ENCODE data around the gene GHRH.

The GHRH gene

DNA sequence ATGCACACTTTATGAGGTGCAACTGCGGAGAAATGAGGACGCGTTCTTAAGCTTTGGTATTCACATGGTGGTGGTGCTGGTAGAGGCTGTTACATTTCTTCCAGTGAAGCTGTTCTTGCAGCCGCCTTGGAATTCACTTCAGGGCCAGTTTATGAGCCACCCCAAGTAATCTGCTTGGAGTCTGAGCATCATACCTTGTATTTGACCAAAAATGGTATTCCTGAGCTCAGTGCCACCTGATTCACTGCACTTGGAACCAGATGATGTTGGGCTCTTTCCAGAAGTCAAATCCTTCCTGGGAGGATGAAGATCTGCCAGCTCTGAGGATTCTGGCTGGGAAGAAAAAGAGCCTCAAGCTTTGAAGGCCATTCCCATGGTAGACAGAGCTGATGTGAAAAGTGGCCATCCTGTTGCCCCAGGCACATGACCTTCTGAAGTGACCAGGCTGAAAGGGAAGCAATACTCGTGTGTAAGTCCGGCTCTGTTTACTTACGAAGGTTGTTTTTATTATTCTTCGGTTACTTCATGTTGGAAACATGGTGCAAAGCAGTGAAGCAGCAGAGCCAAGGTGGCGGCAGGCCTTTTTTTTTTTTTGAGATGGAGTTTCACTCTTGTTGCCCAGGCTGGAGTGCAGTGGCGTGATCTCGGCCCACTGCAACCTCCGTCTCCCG, 35.6 kb upstream of the GHRH start:
- Mint-ChIP-seq H3K27me3 (no peaks in the 10 kb centered on the region), H3K36me3 (ENCODE audit: low read depth) (peaks cover 77% of the 10 kb centered on the region), H3K4me1 (ENCODE audit: low read depth) (peaks cover 47% of the 10 kb centered on the region), H3K4me3 (no peak overlapping the region), H3K27ac (no peak overlapping the region), H3K9me3 (no peaks in the 10 kb centered on the region)
- DNase-seq: no peak

GRCh38 chr20:37296371-37296770, 34.8 kb upstream of the GHRH start:
- no peak for DNase-seq
- Mint-ChIP-seq H3K4me1 (ENCODE audit: low read depth) (peaks cover 53% of the 10 kb centered on the region), H3K27ac (peak overlapping the region; percentile 13), H3K36me3 (ENCODE audit: low read depth) (peaks cover 77% of the 10 kb centered on the region), H3K4me3 (no peak overlapping the region), H3K9me3 (no peaks in the 10 kb centered on the region), H3K27me3 (no peaks in the 10 kb centered on the region)

GRCh38 chr20:37295595-37295994, 34.0 kb upstream of the GHRH start:
- H3K27ac Mint-ChIP-seq: peak overlapping the region; percentile 56
- no peaks in the 10 kb centered on the region for H3K27me3 Mint-ChIP-seq
- H3K36me3 Mint-ChIP-seq (ENCODE audit: low read depth): peaks cover 76% of the 10 kb centered on the region
- H3K4me1 Mint-ChIP-seq (ENCODE audit: low read depth): peaks cover 59% of the 10 kb centered on the region
- H3K4me3 Mint-ChIP-seq: no peak overlapping the region
- no peaks in the 10 kb centered on the region for H3K9me3 Mint-ChIP-seq
- DNase-seq: no peak

DNA sequence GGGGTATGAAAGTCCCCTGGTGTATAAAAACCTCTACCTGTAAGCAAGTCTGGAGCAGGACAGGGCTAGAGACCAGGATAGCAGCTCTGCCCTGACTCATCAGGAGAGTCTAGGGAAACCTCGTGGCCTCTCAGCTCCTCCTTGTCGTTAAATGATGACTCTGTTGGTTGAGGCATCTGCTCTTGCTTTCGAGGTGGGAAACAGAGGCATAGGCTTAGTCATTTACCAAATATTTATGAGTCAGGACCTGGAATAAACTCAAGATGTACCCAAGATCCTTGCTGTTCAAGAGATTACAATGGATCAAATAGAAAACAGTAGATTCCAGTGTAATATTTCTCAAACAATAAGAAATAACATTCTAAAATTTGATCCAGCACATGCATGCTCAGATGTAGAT, 33.4 kb upstream of the GHRH start:
- H3K27me3 Mint-ChIP-seq: no peaks in the 10 kb centered on the region
- peak overlapping the region; percentile 13 for H3K27ac Mint-ChIP-seq
- no peak for DNase-seq
- no peaks in the 10 kb centered on the region for H3K9me3 Mint-ChIP-seq
- H3K36me3 Mint-ChIP-seq (ENCODE audit: low read depth): peaks cover 72% of the 10 kb centered on the region
- H3K4me3 Mint-ChIP-seq: no peak overlapping the region
- H3K4me1 Mint-ChIP-seq (ENCODE audit: low read depth): peaks cover 61% of the 10 kb centered on the region

DNA sequence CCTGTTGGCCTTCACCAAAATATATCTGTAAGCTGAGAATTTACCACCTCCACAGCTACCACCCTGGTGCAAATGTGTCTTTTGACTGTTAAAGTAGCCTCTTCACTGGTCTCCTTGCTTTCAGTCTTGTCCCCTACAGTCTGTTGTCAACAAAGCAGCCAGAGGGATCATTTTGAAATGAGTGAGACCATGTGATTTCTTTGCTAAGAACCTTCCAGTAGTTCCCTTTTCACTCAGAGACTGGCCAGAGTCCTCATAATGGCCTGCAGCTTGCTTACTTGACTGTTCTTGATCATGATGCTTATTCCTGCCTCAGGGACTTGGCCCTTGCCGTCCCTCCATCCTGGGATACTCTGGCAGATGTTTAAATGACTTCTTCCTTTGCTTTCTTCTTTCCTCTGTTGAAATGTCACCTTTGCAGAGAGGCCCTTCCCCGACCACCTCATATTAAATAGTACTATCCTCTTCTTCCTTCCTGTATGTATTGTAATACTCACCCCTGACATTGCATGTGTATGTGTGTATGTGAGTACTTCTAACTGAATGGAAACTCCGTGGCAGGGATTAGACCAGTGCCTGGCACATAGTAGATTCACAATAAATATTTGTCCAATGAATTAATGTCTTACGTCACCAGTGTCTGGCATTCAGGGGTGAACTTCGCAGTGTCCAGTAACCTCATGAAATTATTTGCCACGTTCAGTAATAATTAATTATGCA, 32.8 kb upstream of the GHRH start:
- Mint-ChIP-seq H3K27ac (peak overlapping the region; percentile 13), H3K36me3 (ENCODE audit: low read depth) (peaks cover 71% of the 10 kb centered on the region), H3K9me3 (no peaks in the 10 kb centered on the region), H3K27me3 (no peaks in the 10 kb centered on the region), H3K4me1 (ENCODE audit: low read depth) (peaks cover 62% of the 10 kb centered on the region), H3K4me3 (no peak overlapping the region)
- no peak for DNase-seq

- no peak overlapping the region for H3K27ac Mint-ChIP-seq
- H3K4me1 Mint-ChIP-seq (ENCODE audit: low read depth): peaks cover 69% of the 10 kb centered on the region
- H3K36me3 Mint-ChIP-seq (ENCODE audit: low read depth): peaks cover 67% of the 10 kb centered on the region
Observed at GRCh38 chr20:37293301-37293943, 31.8 kb upstream of the GHRH start.

GRCh38 chr20:37291724-37292126, 30.1 kb upstream of the GHRH start:
- Mint-ChIP-seq H3K9me3 (no peaks in the 10 kb centered on the region), H3K36me3 (ENCODE audit: low read depth) (peaks cover 56% of the 10 kb centered on the region), H3K4me3 (peak overlapping the region; percentile 89), H3K27me3 (no peaks in the 10 kb centered on the region), H3K4me1 (ENCODE audit: low read depth) (peaks cover 61% of the 10 kb centered on the region), H3K27ac (peak overlapping the region; percentile 1)
- no peak for DNase-seq

More at GRCh38 chr20:37293301-37293943, 31.8 kb upstream of the GHRH start:
- Mint-ChIP-seq H3K27me3 (no peaks in the 10 kb centered on the region), H3K9me3 (no peaks in the 10 kb centered on the region), H3K4me3 (no peak overlapping the region)
- no peak for DNase-seq

GRCh38 chr20:37290158-37290810, 28.7 kb upstream of the GHRH start:
- DNase-seq: no peak
- no peaks in the 10 kb centered on the region for H3K27me3 Mint-ChIP-seq
- H3K9me3 Mint-ChIP-seq: no peaks in the 10 kb centered on the region
- peaks cover 49% of the 10 kb centered on the region for H3K4me1 Mint-ChIP-seq (ENCODE audit: low read depth)
- H3K4me3 Mint-ChIP-seq: peak overlapping the region; percentile 89
- H3K36me3 Mint-ChIP-seq (ENCODE audit: low read depth): peaks cover 48% of the 10 kb centered on the region
- peak overlapping the region; percentile 97 for H3K27ac Mint-ChIP-seq

GRCh38 chr20:37288091-37288490, 26.5 kb upstream of the GHRH start:
- Mint-ChIP-seq H3K36me3 (ENCODE audit: low read depth) (peaks cover 32% of the 10 kb centered on the region), H3K4me1 (ENCODE audit: low read depth) (peaks cover 29% of the 10 kb centered on the region), H3K27ac (no peak overlapping the region), H3K4me3 (peak overlapping the region; percentile 30), H3K27me3 (no peaks in the 10 kb centered on the region), H3K9me3 (no peaks in the 10 kb centered on the region)
- DNase-seq: no peak

GRCh38 chr20:37285664-37286374, 24.2 kb upstream of the GHRH start:
- no peak overlapping the region for H3K4me3 Mint-ChIP-seq
- no peak overlapping the region for H3K27ac Mint-ChIP-seq
- peaks cover 10% of the 10 kb centered on the region for H3K36me3 Mint-ChIP-seq (ENCODE audit: low read depth)
- no peaks in the 10 kb centered on the region for H3K27me3 Mint-ChIP-seq
- H3K9me3 Mint-ChIP-seq: no peaks in the 10 kb centered on the region
- DNase-seq: no peak
- peaks cover 13% of the 10 kb centered on the region for H3K4me1 Mint-ChIP-seq (ENCODE audit: low read depth)

- DNase-seq: no peak
- Mint-ChIP-seq H3K27me3 (no peaks in the 10 kb centered on the region), H3K36me3 (ENCODE audit: low read depth) (peaks cover 5% of the 10 kb centered on the region), H3K4me3 (no peak overlapping the region), H3K4me1 (ENCODE audit: low read depth) (peaks cover 8% of the 10 kb centered on the region), H3K27ac (no peak overlapping the region), H3K9me3 (no peaks in the 10 kb centered on the region)
Observed at GRCh38 chr20:37284691-37285161, 23.1 kb upstream of the GHRH start.

- H3K27me3 Mint-ChIP-seq: no peaks in the 10 kb centered on the region
- DNase-seq: no peak
- no peaks in the 10 kb centered on the region for H3K9me3 Mint-ChIP-seq
- no peak overlapping the region for H3K4me3 Mint-ChIP-seq
- no peak overlapping the region for H3K27ac Mint-ChIP-seq
- H3K36me3 Mint-ChIP-seq (ENCODE audit: low read depth): no peaks in the 10 kb centered on the region
- H3K4me1 Mint-ChIP-seq (ENCODE audit: low read depth): peaks cover 4% of the 10 kb centered on the region
Observed at GRCh38 chr20:37283530-37284195, 22.0 kb upstream of the GHRH start.

GRCh38 chr20:37282556-37282955, 20.9 kb upstream of the GHRH start:
- DNase-seq: no peak

DNA sequence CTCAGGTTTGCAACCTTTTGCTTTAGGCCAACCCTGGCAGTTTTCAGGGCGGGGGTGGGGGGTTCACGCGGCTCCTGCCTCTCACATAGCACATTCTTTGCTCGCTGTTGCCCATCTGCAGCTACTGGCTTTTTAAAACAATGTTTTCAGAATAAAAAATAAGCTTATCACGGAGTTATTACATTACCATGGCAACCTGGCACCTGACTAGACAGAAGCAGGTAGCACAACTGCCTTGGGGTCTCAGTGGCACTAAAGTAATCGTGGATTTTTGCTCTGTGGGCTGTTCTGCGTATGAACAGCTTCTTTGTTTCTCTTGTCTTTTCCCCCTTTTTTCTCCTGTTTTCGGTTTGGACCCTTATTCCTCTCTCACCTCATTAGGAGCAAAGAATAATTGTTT, 18.8 kb upstream of the GHRH start:
- DNase-seq: no peak
- no peaks in the 10 kb centered on the region for H3K27me3 Mint-ChIP-seq
- peaks cover 7% of the 10 kb centered on the region for H3K4me1 Mint-ChIP-seq (ENCODE audit: low read depth)
- no peaks in the 10 kb centered on the region for H3K36me3 Mint-ChIP-seq (ENCODE audit: low read depth)
- H3K27ac Mint-ChIP-seq: no peak overlapping the region
- H3K9me3 Mint-ChIP-seq: no peaks in the 10 kb centered on the region
- H3K4me3 Mint-ChIP-seq: no peak overlapping the region

More at GRCh38 chr20:37282556-37282955, 20.9 kb upstream of the GHRH start:
- Mint-ChIP-seq H3K4me3 (no peak overlapping the region), H3K4me1 (ENCODE audit: low read depth) (no peaks in the 10 kb centered on the region), H3K27me3 (no peaks in the 10 kb centered on the region), H3K9me3 (no peaks in the 10 kb centered on the region), H3K27ac (no peak overlapping the region), H3K36me3 (ENCODE audit: low read depth) (no peaks in the 10 kb centered on the region)

All from activated T-cell treated with anti-CD3 and anti-CD28 coated beads, Interleukin-2, amount 50 U/mL, for 24 hours (primary cell).